T-helper 2 cell treated with Interferon-gamma antibody and Interleukin-4, amounts not matched to agents 5 μg/mL and 100 μg/mL, for 36 hours (primary cell): ENCODE measurements around the gene FAM151A.

ENCODE experiments used
- DNase-seq: peaks from one replicate; pipeline ENCODE4 v3.0.0; 2021; ENCODE audit warnings: low spot score
- H3K27ac Mint-ChIP-seq: one replicate; pipeline ENCODE4 v1.8.0; 2021; ENCODE audit warnings: mild to moderate bottlenecking, mixed read lengths
- H3K27me3 Mint-ChIP-seq: one replicate; pipeline ENCODE4 v1.8.0; 2021; ENCODE audit warnings: low read depth, mixed read lengths
- H3K36me3 Mint-ChIP-seq: one replicate; pipeline ENCODE4 v1.8.0; 2021; ENCODE audit warnings: low read depth, mixed read lengths
- H3K4me1 Mint-ChIP-seq: one replicate; pipeline ENCODE4 v1.8.0; 2021; ENCODE audit warnings: low read depth, mixed read lengths
- H3K4me3 Mint-ChIP-seq: one replicate; pipeline ENCODE4 v1.8.0; 2022; ENCODE audit warnings: mild to moderate bottlenecking, moderate library complexity, mixed read lengths
- H3K9me3 Mint-ChIP-seq: one replicate; pipeline ENCODE4 v1.8.0; 2021; ENCODE audit warnings: mixed read lengths

Gene FAM151A

DNA sequence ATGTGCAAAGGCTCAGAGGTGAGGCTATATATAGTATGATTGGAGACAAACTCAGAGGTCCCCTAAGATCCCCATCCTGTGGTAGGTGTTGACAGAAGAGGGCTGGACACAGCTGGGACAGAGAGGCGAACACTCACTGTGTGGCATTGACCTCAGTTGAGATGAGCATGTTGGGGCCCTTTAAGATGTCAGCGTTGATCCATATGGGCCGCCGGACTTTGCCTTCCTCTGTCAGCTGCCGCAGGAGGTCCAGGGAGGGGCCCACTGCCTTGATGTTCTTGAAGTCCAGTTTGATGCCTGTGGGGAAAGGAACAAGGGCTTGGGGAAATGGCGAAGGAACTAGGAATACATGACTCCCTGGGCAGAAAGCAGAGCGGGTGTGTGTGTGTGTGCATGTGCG lies 8.8 kb downstream of the FAM151A start:
- Mint-ChIP-seq H3K9me3 (no peaks in the 10 kb centered on the region), H3K4me1 (no peaks in the 10 kb centered on the region), H3K4me3 (no peak overlapping the region), H3K36me3 (no peaks in the 10 kb centered on the region), H3K27ac (no peak overlapping the region), H3K27me3 (no peaks in the 10 kb centered on the region)
- no peak for DNase-seq

DNA sequence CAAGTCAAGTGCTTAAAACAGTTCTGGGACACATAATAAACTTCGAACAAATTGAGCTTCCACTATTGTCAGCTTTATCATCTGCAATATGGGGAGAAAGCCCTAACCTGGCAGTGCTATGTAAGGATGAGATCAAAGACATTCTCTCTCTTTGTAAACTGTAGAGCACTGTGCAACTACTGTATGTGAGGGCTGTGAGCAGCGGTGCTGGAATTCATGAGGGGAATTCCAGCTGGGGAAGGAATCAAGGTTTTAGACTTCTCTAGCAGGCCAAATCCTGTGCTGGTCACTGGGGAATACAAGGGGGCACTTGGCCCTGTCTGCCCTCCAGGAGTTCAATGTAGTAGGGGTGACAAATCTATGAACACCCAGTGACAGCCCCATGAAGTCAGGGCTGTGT lies 9.3 kb downstream of the FAM151A start:
- DNase-seq, result no peak
- no peaks in the 10 kb centered on the region for H3K27me3 Mint-ChIP-seq
- H3K4me1 Mint-ChIP-seq, result no peaks in the 10 kb centered on the region
- no peaks in the 10 kb centered on the region for H3K36me3 Mint-ChIP-seq
- no peak overlapping the region for H3K4me3 Mint-ChIP-seq
- H3K9me3 Mint-ChIP-seq, result no peaks in the 10 kb centered on the region
- H3K27ac Mint-ChIP-seq, result no peak overlapping the region

DNA sequence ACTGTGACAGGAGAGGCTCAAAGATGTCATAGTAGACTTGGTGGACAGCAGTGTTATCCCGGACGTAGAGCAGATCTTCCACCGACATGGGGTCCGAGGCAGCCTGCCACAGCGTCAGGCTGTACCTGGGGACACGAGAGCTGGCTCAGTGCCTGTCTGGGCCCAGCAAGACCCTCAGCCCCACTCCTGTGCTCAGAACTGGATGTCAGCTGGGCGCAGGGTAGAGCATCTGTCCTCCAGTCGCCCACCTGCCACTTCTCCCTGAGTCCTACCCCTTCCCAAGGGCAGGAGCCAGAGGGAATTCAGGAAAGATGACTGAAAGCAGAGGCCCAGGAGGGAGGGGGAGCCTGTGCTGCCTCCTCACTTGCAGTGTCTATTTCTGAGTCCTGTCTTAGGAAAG lies 11.7 kb downstream of the FAM151A start:
- no peaks in the 10 kb centered on the region for H3K4me1 Mint-ChIP-seq
- no peaks in the 10 kb centered on the region for H3K36me3 Mint-ChIP-seq
- no peaks in the 10 kb centered on the region for H3K9me3 Mint-ChIP-seq
- no peak overlapping the region for H3K27ac Mint-ChIP-seq
- no peak overlapping the region for H3K4me3 Mint-ChIP-seq
- no peak for DNase-seq
- no peaks in the 10 kb centered on the region for H3K27me3 Mint-ChIP-seq

DNA sequence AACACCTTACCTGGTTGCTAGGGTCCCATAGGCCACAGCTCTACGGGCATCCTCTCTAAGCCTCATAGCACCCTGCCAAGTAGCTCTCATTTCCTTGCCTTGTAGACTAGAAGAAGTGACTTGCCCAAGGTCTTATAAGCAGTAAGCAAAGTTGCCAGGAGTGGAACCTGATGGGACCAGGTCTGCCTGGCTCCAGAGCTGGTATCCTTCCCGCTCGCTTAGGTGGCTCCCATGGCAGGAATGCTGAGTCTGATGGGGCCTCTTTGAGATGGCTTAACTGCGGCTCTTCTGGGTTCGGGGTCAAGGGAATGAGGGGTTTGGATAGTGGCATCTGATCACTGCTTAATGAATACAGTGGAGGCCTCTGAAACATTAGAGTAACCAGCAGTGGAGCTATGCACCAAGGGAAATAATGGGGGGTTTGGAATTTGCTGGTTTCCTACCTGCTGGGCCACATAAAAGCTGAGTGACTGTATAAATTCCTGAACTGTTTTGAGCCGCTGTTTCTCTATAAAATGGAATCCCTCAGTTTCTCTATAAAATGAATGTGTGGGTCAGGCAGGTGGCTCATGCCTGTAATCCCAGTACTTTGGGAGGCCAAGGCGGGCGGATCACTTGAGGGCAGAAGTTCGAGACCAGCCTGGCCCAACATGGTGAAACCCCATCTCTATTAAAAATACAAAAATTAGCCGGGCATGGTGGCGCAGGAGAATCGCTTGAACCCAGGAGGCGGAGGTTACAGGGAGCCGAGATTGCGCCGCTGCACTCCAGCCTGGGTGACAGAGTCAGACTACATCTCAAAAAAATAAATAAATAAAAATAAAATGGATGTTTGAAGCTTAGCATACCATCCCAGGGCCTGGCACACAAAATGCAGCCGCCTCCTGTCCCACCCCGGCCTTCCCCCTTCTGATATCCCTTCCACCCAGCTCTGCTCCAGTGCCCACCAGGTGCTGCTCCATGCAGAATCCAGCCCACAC lies 12.4 kb downstream of the FAM151A start:
- Mint-ChIP-seq H3K27me3 (no peaks in the 10 kb centered on the region), H3K9me3 (no peaks in the 10 kb centered on the region), H3K4me3 (no peak overlapping the region), H3K4me1 (no peaks in the 10 kb centered on the region), H3K27ac (no peak overlapping the region), H3K36me3 (no peaks in the 10 kb centered on the region)
- DNase-seq, result no peak

DNA sequence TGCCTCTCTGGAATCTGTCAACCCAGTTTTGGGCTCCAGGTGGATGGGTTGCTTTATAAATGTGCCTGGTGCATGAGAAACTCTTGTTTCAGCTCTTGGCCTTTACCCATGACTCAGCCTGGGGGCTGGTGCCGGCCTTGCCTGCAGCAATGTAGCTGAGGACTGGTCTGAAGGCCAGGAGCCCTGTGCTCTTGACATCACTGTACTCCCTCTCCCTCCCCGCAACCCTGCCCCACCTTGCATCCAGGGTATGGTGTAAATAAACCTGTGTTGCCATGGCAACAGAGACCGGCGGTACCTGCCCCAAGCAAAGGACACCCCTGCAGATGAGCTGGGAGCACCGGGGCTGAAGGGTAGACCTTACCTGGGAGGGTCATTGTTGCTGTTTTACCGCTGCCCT lies 13.3 kb downstream of the FAM151A start:
- Mint-ChIP-seq H3K4me3 (no peak overlapping the region), H3K27me3 (no peaks in the 10 kb centered on the region), H3K4me1 (no peaks in the 10 kb centered on the region), H3K36me3 (no peaks in the 10 kb centered on the region), H3K9me3 (no peaks in the 10 kb centered on the region), H3K27ac (no peak overlapping the region)
- DNase-seq, result no peak

DNA sequence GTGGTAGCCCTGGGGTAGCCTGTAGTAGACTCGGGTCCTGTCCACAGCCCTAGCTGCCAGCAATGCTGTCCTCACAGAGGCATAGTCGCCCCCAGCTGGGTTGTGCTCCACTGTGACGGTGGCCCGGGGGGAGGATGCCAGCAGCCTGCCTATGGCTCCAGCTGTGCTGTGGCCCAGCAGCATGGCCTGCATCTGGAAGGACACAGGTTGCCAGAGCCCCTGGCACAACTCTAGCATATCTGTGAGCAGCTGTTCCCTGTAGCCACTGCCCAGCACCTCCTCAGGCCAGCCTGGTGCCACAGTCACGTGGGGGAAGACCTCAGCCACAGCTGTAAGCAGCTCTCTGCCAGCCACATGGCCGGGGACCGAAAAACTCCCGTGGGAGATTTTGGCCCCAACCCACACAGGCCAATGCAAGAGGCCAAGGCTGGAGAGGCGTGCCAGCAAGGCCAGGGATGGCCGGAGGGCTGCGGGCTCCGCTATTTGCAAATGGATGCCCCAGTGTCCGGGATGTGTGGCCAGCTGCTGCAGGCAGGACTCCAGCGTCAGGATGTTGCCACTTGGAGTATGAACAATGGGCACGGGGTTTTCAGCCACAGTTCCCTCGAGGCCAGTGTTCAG lies 13.9 kb downstream of the FAM151A start:
- H3K9me3 Mint-ChIP-seq, result no peaks in the 10 kb centered on the region

DNA sequence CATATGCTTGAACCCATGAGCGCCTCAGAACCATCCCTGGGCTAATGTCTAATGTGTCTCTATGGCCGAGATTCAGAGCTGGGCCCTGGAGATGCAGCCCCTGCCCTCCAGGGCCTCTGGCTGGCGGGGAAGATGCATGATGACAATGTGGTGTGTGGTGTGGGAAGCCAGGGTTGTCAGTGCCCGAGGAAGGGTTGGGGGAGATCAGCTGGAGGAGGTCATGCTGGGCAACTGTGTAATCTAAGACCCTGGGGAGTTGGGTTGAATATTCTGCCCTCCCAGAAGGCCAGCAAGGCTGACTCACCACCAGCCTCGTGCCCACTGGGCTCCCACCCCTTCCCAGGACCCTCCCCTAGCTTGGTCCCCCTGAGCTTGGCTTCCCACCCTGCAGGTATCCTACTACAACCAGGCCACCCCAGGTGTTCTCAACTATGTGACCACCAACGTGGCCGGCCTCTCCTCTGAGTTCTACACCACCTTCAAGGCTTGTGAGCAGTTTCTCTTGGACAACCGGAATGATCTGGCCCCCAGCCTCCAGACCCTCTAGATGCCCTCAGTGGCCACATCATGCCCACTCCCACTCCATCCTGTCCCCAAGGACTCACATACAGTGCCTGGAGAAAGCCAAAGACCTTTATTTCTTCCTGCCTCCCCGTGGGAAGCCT lies 14.6 kb downstream of the FAM151A start:
- Mint-ChIP-seq H3K27me3 (no peaks in the 10 kb centered on the region), H3K4me3 (no peak overlapping the region), H3K27ac (no peak overlapping the region), H3K36me3 (no peaks in the 10 kb centered on the region), H3K4me1 (peaks cover 7% of the 10 kb centered on the region), H3K9me3 (no peaks in the 10 kb centered on the region)
- no peak for DNase-seq

More for the DNA sequence above, 13.9 kb downstream of the FAM151A start:
- Mint-ChIP-seq H3K27me3 (no peaks in the 10 kb centered on the region), H3K4me3 (no peak overlapping the region), H3K27ac (no peak overlapping the region), H3K4me1 (peaks cover 4% of the 10 kb centered on the region), H3K36me3 (no peaks in the 10 kb centered on the region)
- DNase-seq, result no peak

DNA sequence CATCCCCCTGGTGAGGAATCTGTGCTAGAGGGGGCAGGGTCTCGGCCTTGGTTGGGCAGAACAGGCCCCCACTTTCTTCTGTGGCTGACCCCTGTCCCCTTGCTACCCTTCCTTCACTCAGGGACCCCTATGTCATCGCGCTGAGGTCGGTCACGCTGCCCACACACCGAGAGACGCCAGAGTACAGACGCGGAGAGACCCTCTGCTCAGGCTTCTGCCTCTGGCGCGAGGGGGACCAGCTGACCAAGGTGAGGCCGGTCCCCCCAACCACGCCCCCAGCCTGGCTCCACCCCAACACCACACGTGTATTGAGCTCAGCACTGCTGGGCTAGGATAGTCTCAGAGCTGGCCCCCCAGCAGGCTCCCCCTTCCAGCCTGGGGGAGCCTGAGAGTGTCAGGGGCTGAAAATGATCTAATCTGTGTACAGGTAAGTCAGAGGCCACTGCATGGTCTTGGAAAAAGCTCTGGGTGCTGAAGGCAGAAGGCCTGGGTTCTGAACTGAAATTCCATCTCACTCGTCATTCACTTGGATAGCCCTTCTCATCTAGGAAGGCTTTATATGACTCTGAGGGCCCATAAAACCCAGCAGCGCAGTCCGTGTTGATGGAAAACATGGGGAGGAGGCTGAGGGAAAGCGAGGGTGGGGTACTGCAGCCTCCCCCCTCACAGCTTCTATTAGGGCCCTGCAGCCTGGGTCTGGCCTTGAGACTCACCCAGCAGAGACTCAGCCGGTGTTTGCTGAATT lies 15.3 kb downstream of the FAM151A start:
- no peak overlapping the region for H3K27ac Mint-ChIP-seq
- DNase-seq, result no peak
- H3K9me3 Mint-ChIP-seq, result no peaks in the 10 kb centered on the region
- H3K4me1 Mint-ChIP-seq, result peaks cover 7% of the 10 kb centered on the region
- no peaks in the 10 kb centered on the region for H3K36me3 Mint-ChIP-seq
- H3K4me3 Mint-ChIP-seq, result no peak overlapping the region
- H3K27me3 Mint-ChIP-seq, result no peaks in the 10 kb centered on the region

DNA sequence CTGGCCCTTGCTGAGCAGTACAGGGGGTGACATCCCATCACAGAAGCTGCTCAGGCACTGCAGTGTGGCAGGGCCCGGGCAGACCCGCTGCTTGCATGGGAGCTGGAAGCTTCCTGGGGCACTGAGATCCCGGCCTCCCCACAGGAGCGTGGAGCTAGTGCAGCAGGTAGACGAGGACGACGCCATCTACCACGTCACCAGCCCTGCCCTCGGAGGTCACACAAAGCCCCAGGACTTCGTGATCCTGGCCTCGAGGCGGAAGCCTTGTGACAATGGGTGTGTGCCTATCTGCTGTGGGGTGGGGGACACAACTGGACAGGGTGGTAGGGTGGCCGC lies 16.4 kb downstream of the FAM151A start:
- DNase-seq, result no peak
- no peaks in the 10 kb centered on the region for H3K36me3 Mint-ChIP-seq
- no peak overlapping the region for H3K27ac Mint-ChIP-seq
- no peaks in the 10 kb centered on the region for H3K27me3 Mint-ChIP-seq
- no peaks in the 10 kb centered on the region for H3K9me3 Mint-ChIP-seq
- peaks cover 7% of the 10 kb centered on the region for H3K4me1 Mint-ChIP-seq
- no peak overlapping the region for H3K4me3 Mint-ChIP-seq

DNA sequence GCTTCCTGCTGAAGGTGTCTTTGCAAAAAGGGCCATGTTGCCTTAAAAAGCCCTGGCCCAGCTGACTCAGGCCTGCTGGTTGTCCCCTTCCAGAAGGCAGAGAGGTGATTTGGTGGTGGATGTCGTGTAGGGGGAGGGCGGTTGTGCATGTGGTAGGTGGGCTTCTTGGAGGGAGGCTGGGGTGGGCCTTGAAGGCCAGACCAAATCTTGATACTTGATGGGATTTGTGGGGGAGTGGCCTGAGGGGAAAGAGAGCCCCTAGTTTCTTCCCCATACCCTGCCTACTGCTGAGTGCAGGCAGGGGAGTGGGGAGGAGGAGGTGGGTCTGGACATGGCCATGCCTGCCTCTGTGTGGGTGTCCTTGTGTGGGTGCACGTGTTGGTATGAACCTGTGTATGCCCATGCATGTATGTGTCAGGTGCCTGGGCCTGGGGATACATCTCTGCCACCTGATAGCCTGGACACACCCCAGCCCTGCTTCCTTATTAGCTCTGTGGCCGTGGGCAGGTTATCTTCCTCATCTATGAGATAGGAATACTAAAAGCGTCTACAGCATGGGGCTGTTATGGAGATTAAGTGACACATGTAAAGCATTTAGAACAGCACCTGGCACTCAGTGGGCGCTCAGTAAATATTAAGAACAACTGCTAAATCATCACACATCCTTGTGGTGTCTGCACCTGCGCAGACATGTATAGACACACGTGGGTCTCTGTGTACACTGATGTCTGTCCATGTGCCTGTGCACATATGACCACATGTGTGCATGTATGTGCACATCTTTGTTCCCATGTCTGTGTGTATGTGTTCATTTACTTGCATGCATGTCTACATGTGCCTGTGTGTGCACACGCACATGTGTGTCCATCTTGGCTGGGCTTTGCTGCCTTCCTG lies 17.0 kb downstream of the FAM151A start:
- no peaks in the 10 kb centered on the region for H3K36me3 Mint-ChIP-seq
- H3K27ac Mint-ChIP-seq, result no peak overlapping the region
- H3K9me3 Mint-ChIP-seq, result no peaks in the 10 kb centered on the region
- no peak overlapping the region for H3K4me3 Mint-ChIP-seq
- no peak for DNase-seq
- peaks cover 7% of the 10 kb centered on the region for H3K4me1 Mint-ChIP-seq
- H3K27me3 Mint-ChIP-seq, result no peaks in the 10 kb centered on the region

DNA sequence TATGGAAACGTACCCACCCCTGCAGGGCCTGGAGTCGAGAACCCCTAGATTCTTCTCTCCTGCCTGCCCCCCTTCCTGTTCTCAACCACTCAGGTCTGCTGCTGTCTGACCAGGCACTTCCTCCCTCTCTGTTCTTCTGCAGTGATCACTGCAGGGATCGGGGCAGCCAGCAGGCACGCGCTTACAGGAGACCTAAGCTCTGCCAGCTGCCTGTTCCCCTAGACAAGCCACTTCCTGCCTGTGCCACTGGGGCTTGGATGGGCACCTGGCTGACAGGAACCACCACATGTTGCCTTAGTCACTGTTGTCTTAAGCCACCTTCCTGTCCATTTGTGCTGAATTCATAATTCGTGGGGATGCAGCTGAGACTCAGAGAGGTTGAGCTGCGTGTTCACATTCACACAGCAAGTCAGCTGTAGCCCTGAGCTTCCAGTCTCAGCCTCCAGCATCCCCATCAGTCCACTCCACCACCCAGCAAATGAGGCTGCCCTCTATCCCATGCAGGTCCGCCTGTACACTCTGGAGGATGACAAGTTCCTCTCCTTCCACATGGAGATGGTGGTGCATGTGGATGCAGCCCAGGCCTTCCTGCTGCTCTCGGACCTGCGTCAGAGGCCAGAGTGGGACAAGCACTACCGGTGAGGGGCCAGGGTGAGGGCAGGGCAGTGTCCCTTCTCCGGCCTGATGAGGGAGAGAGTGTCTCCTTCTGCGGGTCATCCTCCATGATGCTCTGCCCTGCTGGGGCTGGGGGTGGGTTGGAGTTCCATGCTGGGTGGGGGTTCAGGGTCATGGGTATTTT lies 18.6 kb downstream of the FAM151A start:
- H3K9me3 Mint-ChIP-seq, result no peaks in the 10 kb centered on the region
- no peaks in the 10 kb centered on the region for H3K27me3 Mint-ChIP-seq
- DNase-seq, result no peak
- H3K4me3 Mint-ChIP-seq, result no peak overlapping the region
- no peak overlapping the region for H3K27ac Mint-ChIP-seq
- no peaks in the 10 kb centered on the region for H3K36me3 Mint-ChIP-seq
- peaks cover 7% of the 10 kb centered on the region for H3K4me1 Mint-ChIP-seq

DNA sequence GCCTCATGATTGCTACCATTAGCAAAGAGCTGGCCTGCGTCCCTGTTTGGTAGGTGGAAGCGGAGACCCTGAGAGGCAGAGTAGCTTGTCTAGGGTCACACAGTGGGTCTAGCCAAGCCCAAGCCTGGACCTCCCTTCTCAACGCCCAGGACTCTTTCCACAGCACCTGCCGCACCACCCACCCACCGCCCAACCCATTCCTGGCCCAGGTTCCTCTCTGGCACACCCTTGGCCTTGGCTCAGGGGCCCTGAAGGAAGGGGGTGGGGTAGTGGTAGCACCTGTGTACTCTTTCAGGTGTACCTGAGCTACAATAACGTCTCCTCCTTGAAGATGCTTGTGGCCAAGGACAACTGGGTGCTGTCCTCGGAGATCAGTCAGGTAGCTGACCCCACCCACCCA lies 19.3 kb downstream of the FAM151A start:
- no peaks in the 10 kb centered on the region for H3K9me3 Mint-ChIP-seq
- no peaks in the 10 kb centered on the region for H3K36me3 Mint-ChIP-seq
- DNase-seq, result no peak
- H3K27me3 Mint-ChIP-seq, result no peaks in the 10 kb centered on the region
- H3K27ac Mint-ChIP-seq, result no peak overlapping the region
- H3K4me1 Mint-ChIP-seq, result peaks cover 7% of the 10 kb centered on the region
- no peak overlapping the region for H3K4me3 Mint-ChIP-seq
